ENCODE results near the gene PITPNM3. TPM values are rescaled to one million over a fixed set of nuclear protein-coding genes. Genes with fewer than 3 reads are reported as not detected.

PITPNM3 gene
- total RNA-seq, 1 donor from 2014 or later: 20.1 TPM

- ATAC-seq: no peak
Measured at GRCh38 chr17:6437956-6438355, 118.4 kb downstream of the PITPNM3 start.

- no peak for ATAC-seq
Measured at GRCh38 chr17:6437466-6437865, 118.9 kb downstream of the PITPNM3 start.

GRCh38 chr17:6435968-6436367 lies 120.4 kb downstream of the PITPNM3 start:
- peak; percentile 89 for ATAC-seq

- ATAC-seq: no peak
Measured at GRCh38 chr17:6435051-6435450, 121.3 kb downstream of the PITPNM3 start, which contains the start of gene AIPL1. Gene AIPL1, minus strand, starts transcription at chr17:6435121. Its CDS starts 17 bp downstream, at chr17:6435104.

GRCh38 chr17:6430769-6431168 lies 125.6 kb downstream of the PITPNM3 start:
- no peak for ATAC-seq

- no peak for ATAC-seq
Measured at GRCh38 chr17:6429266-6429665, 127.1 kb downstream of the PITPNM3 start.

GRCh38 chr17:6428207-6428965 lies 128.0 kb downstream of the PITPNM3 start:
- ATAC-seq: no peak

GRCh38 chr17:6427279-6427781 lies 129.0 kb downstream of the PITPNM3 start:
- peak; percentile 23 for ATAC-seq

- no peak for ATAC-seq
Measured at GRCh38 chr17:6426356-6427101, 129.8 kb downstream of the PITPNM3 start.

- no peak for ATAC-seq
Measured at GRCh38 chr17:6425407-6425806, 130.9 kb downstream of the PITPNM3 start.

- no peak for ATAC-seq
Measured at GRCh38 chr17:6423931-6424330, 132.4 kb downstream of the PITPNM3 start.

GRCh38 chr17:6422654-6423241 lies 133.6 kb downstream of the PITPNM3 start:
- no peak for ATAC-seq

GRCh38 chr17:6421700-6422604 lies 134.4 kb downstream of the PITPNM3 start:
- peak; percentile 78 for ATAC-seq

GRCh38 chr17:6420173-6420641 lies 136.1 kb downstream of the PITPNM3 start:
- no peak for ATAC-seq

- ATAC-seq: no peak
Measured at GRCh38 chr17:6415616-6416015, 140.7 kb downstream of the PITPNM3 start.

- peak; percentile 51 for ATAC-seq
Measured at GRCh38 chr17:6413065-6413464, 143.3 kb downstream of the PITPNM3 start.

GRCh38 chr17:6408735-6409134 lies 147.6 kb downstream of the PITPNM3 start:
- ATAC-seq: no peak

GRCh38 chr17:6408276-6408675 lies 148.1 kb downstream of the PITPNM3 start:
- ATAC-seq: no peak

- ATAC-seq: no peak
Measured at GRCh38 chr17:6402258-6402657, 154.1 kb downstream of the PITPNM3 start.

All from esophagus mucosa (tissue), 1 donor.